ENCODE results near the gene TIRAP.

GRCh38 chr11:126268361-126268707, 14.6 kb upstream of the TIRAP start:
- TF ChIP-seq POLR2A (IDR thresholded peaks at IDR 0.05; ENCODE audit: low read length) (no peak), GATA1 (IDR thresholded peaks at IDR 0.05; ENCODE audit: low read depth, low read length) (no peak)
